K562 (cell line): Measurements from ENCODE around the gene PSMA4.

Experiments
- ESRRA ChIP-seq: fragments of 450-650 bp; IDR thresholded peaks from 2 replicates; pipeline ENCODE4 v1.6.1; 2014; ENCODE audit warnings: low read depth, mild to moderate bottlenecking, moderate library complexity, borderline replicate concordance
- KLF16 ChIP-seq: IDR thresholded peaks from 2 replicates; pipeline ENCODE4 v1.6.1; 2016; ENCODE audit warnings: antibody characterized with exemption
- NCOA1 ChIP-seq: fragments of 450-650 bp; IDR thresholded peaks from 2 replicates; pipeline ENCODE4 v1.6.1; 2016; ENCODE audit warnings: low read depth
- POLR2A ChIP-seq: fragments of 450-650 bp; conservative IDR thresholded peaks from 2 replicates; pipeline ENCODE4 v1.6.1; 2016
- TAF15 ChIP-seq: fragments of 200-400 bp; formaldehyde crosslinking; IDR thresholded peaks from 2 replicates; pipeline ENCODE4 v1.6.1; 2017; ENCODE audit warnings: mild to moderate bottlenecking, low read depth, low read length, moderate library complexity
- TCF7 ChIP-seq: sonication (generic); IDR thresholded peaks from 2 replicates; pipeline ENCODE4 v1.6.1; 2016; ENCODE audit warnings: antibody characterized with exemption, borderline replicate concordance
- YY1 ChIP-seq, 3 experiments: IDR thresholded peaks; 2 replicates each; pipeline ENCODE4 v1.6.1; 2011; ENCODE audit warnings: low read length in 2 of 3, mild to moderate bottlenecking in 2 of 3, moderate library complexity in 2 of 3, borderline replicate concordance in 1 of 3, control low read depth in 1 of 3, low read depth in 1 of 3; ENCODE audit not compliant: insufficient read depth in 3 of 3, insufficient replicate concordance in 2 of 3, control insufficient read depth in 1 of 3, insufficient read length in 1 of 3; ENCODE audit errors: extremely low read depth in 1 of 3
- ZNF407 ChIP-seq: fragments of 450-650 bp; IDR thresholded peaks from 2 replicates; pipeline ENCODE4 v1.6.1; 2016; ENCODE audit warnings: low read depth
- ZNF589 ChIP-seq: fragments of 200-800 bp; sonication (Bioruptor generic); IDR thresholded peaks from 2 replicates; pipeline ENCODE4 v1.6.1; 2016; ENCODE audit warnings: low read depth, missing genetic modification characterization, missing compliant biosample characterization
- ZNF695 ChIP-seq: fragments of 450-650 bp; formaldehyde crosslinking; IDR thresholded peaks from 2 replicates; pipeline ENCODE4 v1.4.0; 2020; ENCODE audit warnings: mild to moderate bottlenecking, moderate library complexity
- TF ChIP-seq, protein P1 (sequence below), 3 experiments: IDR thresholded peaks in 2 of 3; conservative IDR thresholded peaks in 1 of 3; 2 replicates each; pipeline ENCODE4 v1.5.1; 2011 to 2012; ENCODE audit warnings: low read length in 3 of 3, mild to moderate bottlenecking in 3 of 3, control low read depth in 2 of 3, improper control_type of control experiment in 1 of 3, inconsistent platforms in 1 of 3, low read depth in 1 of 3, mixed read lengths in 1 of 3, moderate library complexity in 1 of 3; ENCODE audit not compliant: insufficient read depth in 2 of 3
- TF ChIP-seq, protein P2 (sequence below): sonication (generic); formaldehyde crosslinking; IDR thresholded peaks from 2 replicates; pipeline ENCODE4 v1.8.0; 2022; ENCODE audit warnings: mild to moderate bottlenecking, missing genetic modification reagents
- TF ChIP-seq, protein P3 (sequence below): sonication (generic); formaldehyde crosslinking; IDR thresholded peaks from 2 replicates; pipeline ENCODE4 v1.8.0; 2022; ENCODE audit warnings: mild to moderate bottlenecking, missing genetic modification reagents

DNA sequence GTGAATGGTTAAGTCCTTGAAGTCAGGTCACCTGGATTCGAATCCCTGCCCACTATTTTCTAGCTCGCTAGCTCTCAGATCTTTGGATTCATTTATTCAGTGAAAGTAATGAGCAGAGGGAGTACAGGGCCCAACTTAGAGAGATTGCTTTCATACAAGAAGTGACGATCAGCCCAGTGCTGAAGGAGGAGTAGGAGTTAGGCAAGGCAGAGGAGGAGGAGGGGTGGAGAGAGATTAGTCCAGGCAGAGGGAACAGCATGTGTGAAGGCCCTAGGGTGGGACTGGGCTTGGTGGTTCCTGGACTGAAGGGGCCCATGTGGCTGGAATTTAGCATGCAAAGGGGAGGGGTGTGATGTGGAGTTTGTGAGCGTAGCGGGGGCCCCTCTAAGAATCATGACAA lies 21.2 kb downstream of the PSMA4 start:
- TF ChIP-seq, protein P1, sequence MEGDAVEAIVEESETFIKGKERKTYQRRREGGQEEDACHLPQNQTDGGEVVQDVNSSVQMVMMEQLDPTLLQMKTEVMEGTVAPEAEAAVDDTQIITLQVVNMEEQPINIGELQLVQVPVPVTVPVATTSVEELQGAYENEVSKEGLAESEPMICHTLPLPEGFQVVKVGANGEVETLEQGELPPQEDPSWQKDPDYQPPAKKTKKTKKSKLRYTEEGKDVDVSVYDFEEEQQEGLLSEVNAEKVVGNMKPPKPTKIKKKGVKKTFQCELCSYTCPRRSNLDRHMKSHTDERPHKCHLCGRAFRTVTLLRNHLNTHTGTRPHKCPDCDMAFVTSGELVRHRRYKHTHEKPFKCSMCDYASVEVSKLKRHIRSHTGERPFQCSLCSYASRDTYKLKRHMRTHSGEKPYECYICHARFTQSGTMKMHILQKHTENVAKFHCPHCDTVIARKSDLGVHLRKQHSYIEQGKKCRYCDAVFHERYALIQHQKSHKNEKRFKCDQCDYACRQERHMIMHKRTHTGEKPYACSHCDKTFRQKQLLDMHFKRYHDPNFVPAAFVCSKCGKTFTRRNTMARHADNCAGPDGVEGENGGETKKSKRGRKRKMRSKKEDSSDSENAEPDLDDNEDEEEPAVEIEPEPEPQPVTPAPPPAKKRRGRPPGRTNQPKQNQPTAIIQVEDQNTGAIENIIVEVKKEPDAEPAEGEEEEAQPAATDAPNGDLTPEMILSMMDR (IDR thresholded peaks at IDR 0.05 in 2 of 3, conservative IDR thresholded peaks at IDR 0.05 in 1 of 3; ENCODE audit: insufficient read depth in 2 of 3, low read depth in 1 of 3, low read length in 3 of 3), result no peak
- no peak for TF ChIP-seq POLR2A
- TF ChIP-seq, protein P2, sequence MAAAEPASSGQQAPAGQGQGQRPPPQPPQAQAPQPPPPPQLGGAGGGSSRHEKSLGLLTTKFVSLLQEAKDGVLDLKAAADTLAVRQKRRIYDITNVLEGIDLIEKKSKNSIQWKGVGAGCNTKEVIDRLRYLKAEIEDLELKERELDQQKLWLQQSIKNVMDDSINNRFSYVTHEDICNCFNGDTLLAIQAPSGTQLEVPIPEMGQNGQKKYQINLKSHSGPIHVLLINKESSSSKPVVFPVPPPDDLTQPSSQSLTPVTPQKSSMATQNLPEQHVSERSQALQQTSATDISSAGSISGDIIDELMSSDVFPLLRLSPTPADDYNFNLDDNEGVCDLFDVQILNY (CRISPR knock-in tag), result no peak
- TF ChIP-seq TCF7, result no peak
- TF ChIP-seq YY1 (IDR thresholded peaks at IDR 0.05; ENCODE audit: borderline replicate concordance in 1 of 3, control insufficient read depth in 1 of 3, extremely low read depth in 1 of 3, insufficient read depth in 3 of 3, insufficient read length in 1 of 3, insufficient replicate concordance in 2 of 3, low read depth in 1 of 3, low read length in 2 of 3), result no peak
- TF ChIP-seq TAF15, result no peak
- no peak for TF ChIP-seq ESRRA
- TF ChIP-seq ZNF589 (CRISPR knock-in tag), result no peak
- no peak for TF ChIP-seq NCOA1
- no peak for TF ChIP-seq ZNF407
- no peak for TF ChIP-seq KLF16
- TF ChIP-seq, protein P3, sequence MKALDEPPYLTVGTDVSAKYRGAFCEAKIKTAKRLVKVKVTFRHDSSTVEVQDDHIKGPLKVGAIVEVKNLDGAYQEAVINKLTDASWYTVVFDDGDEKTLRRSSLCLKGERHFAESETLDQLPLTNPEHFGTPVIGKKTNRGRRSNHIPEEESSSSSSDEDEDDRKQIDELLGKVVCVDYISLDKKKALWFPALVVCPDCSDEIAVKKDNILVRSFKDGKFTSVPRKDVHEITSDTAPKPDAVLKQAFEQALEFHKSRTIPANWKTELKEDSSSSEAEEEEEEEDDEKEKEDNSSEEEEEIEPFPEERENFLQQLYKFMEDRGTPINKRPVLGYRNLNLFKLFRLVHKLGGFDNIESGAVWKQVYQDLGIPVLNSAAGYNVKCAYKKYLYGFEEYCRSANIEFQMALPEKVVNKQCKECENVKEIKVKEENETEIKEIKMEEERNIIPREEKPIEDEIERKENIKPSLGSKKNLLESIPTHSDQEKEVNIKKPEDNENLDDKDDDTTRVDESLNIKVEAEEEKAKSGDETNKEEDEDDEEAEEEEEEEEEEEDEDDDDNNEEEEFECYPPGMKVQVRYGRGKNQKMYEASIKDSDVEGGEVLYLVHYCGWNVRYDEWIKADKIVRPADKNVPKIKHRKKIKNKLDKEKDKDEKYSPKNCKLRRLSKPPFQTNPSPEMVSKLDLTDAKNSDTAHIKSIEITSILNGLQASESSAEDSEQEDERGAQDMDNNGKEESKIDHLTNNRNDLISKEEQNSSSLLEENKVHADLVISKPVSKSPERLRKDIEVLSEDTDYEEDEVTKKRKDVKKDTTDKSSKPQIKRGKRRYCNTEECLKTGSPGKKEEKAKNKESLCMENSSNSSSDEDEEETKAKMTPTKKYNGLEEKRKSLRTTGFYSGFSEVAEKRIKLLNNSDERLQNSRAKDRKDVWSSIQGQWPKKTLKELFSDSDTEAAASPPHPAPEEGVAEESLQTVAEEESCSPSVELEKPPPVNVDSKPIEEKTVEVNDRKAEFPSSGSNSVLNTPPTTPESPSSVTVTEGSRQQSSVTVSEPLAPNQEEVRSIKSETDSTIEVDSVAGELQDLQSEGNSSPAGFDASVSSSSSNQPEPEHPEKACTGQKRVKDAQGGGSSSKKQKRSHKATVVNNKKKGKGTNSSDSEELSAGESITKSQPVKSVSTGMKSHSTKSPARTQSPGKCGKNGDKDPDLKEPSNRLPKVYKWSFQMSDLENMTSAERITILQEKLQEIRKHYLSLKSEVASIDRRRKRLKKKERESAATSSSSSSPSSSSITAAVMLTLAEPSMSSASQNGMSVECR, result no peak
- TF ChIP-seq ZNF695 (CRISPR knock-in tag), result no peak
